ENCODE results near the gene OSGIN1.

GRCh38 chr16:83942815-83943515 lies 10.1 kb upstream of the OSGIN1 start:
- no peak for TF ChIP-seq CTCF (IDR thresholded peaks at IDR 0.05)
- no peak for TF ChIP-seq ETV6 (CRISPR knock-in tag; IDR thresholded peaks at IDR 0.05)
- no peak for TF ChIP-seq ESRRA (CRISPR knock-in tag; IDR thresholded peaks at IDR 0.05; ENCODE audit: borderline replicate concordance)
- no peak for TF ChIP-seq USF2 (CRISPR knock-in tag; IDR thresholded peaks at IDR 0.05)
- no peak for TF ChIP-seq IRF2 (CRISPR knock-in tag; IDR thresholded peaks at IDR 0.05; ENCODE audit: borderline replicate concordance, low read depth)

Data from WTC11 (cell line).